Activated naive CD4-positive, alpha-beta T cell treated with anti-CD3 and anti-CD28 coated beads for 36 hours (primary cell): ENCODE data around the gene ZNF771. TPM values are rescaled to one million over a fixed set of nuclear protein-coding genes. Genes with fewer than 3 reads are reported as not detected.
A peak's percentile ranks its signal among the peaks of the same experiment; 100 is the strongest.

Source experiments
- CTCF ChIA-PET: fragments of 350-600 bp; sonication (Branson Sonifier 250); formaldehyde crosslinking; loops from one replicate; lab custom pipeline; 2021; ENCODE audit warnings: antibody characterized with exemption; lab: Charles Lee
- DNase-seq: peaks from one replicate; pipeline ENCODE4 v3.0.0-alpha.2; 2020
- H3K27ac Mint-ChIP-seq: one replicate; pipeline ENCODE4 v1.8.0; 2021; ENCODE audit warnings: mild to moderate bottlenecking, mixed read lengths
- H3K27me3 Mint-ChIP-seq: one replicate; pipeline ENCODE4 v1.8.0; 2021; ENCODE audit warnings: low read depth, mixed read lengths
- H3K36me3 Mint-ChIP-seq: one replicate; pipeline ENCODE4 v1.8.0; 2021; ENCODE audit warnings: low read depth, mixed read lengths
- H3K4me1 Mint-ChIP-seq: one replicate; pipeline ENCODE4 v1.8.0; 2021; ENCODE audit warnings: low read depth, mixed read lengths
- H3K4me3 Mint-ChIP-seq: one replicate; pipeline ENCODE4 v1.8.0; 2021; ENCODE audit warnings: mild to moderate bottlenecking, moderate library complexity, mixed read lengths
- H3K9me3 Mint-ChIP-seq: one replicate; pipeline ENCODE4 v1.8.0; 2021; ENCODE audit warnings: mixed read lengths
- intact Hi-C: fragments of 100-400 bp; cut with micrococcal nuclease; formaldehyde crosslinking; loops from one replicate; pipeline ENCODE4 v1.15.1; 2023
- total RNA-seq, 2 experiments: library from RNA; stranded (reverse); gene quantifications; one replicate each; pipeline ENCODE4 v1.2.3, GENCODE V29; 2021

ZNF771 gene
- total RNA-seq, 2 experiments from 2014 or later = 3.4 to 4.7 TPM

DNA sequence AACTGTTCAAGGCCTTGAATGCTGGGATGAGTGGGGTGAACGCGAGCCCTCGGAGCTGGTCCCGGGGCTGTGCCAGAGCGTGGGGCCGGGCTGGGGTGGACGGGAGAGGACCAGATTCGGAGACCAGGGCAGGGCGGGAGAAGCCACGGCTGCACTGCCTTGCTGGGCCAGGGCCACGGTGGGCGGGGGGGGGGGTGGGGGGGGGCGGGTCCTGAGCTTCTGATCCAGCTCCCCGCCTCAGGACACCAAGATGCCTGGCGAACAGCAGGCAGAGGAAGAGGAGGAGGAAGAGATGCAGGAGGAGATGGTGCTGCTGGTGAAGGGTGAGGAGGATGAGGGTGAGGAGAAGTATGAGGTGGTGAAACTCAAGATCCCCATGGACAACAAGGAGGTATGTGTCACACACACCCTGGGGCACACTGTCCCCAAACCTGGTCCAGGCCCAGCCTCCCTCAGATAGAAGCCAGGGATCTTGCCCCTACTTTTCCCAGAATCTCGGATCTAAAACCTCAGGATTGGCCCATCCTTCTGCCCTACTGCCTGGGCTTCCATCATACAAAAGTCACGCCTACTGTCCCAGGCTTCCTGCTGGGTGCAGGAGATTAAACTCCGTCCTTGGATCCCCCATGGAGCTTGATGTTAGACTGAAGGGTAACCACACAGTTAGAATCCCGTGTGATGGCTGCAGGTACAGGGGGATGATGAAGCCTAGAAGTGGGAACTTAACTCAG is 563 bp downstream of the ZNF771 start:
- no peak for DNase-seq
- Mint-ChIP-seq H3K4me3 (peak overlapping the region; percentile 98), H3K4me1 (peaks cover 33% of the 10 kb centered on the region), H3K27me3 (no peaks in the 10 kb centered on the region), H3K36me3 (peaks cover 9% of the 10 kb centered on the region), H3K9me3 (no peaks in the 10 kb centered on the region), H3K27ac (peak overlapping the region; percentile 79)
- intact Hi-C loops = loop anchor here (1.0 to 2.0 kb wide), 6 partner anchors 26 to 343 kb away; partner anchors contain the start of genes ALDOA, SEPTIN1 and TBC1D10B
- CTCF ChIA-PET = interaction anchor here (0.7 to 4.6 kb wide), 11 partner anchors 8 to 315 kb away, joined by 3 to 27 read pairs (median 9); partner anchors contain the start of genes DCTPP1, SEPTIN1 and ZNF48

DNA sequence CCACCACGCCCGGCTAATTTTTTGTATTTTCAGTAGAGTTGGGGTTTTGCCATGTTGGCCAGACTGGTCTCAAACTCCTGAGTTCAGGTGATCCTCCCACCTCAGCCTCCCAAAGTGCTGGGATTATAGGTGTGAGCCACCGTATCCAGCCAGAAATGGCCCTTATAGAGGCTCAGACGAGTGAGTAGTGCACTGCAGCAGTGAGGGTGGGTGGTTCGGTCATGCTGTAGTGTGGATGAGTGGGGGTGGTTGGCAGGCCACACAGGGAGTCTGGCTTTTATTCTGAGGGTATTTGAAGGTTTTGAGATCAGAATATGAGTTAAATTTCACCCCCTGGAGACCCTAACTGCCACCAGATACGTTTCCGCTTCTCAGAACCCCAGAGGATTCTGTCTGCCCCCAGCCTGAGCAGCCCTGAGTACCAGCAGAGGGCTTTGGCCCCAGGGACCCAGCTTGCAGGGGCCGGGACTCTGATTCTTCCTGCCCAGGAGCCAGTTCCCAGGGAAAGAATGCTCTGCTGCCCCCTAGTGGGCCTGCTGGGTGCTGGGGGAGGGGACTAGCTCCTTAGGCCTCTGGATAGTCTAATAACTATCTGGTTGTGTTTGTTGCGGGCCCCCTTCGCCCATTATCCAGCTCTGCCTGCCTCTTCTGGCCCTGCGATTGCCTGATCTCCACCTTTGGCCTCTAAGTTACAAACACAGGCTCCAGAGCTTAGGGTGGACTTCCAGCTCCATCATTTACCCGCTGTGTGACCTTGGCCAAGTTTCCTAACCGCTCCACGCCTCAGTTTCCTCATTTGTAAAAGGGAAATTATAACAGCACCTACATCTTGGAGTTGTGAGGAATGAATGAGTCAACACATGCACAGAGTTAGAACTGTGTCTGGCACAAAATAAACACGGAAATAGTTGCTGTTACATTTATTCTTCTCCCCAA is 2.0 kb downstream of the ZNF771 start:
- Mint-ChIP-seq H3K27ac (peak overlapping the region; percentile 71), H3K4me1 (peaks cover 38% of the 10 kb centered on the region), H3K9me3 (no peaks in the 10 kb centered on the region), H3K36me3 (peaks cover 12% of the 10 kb centered on the region), H3K4me3 (no peak overlapping the region), H3K27me3 (no peaks in the 10 kb centered on the region)
- CTCF ChIA-PET = interaction anchor here (0.6 to 4.6 kb wide), 33 partner anchors 9 to 320 kb away, joined by 3 to 27 read pairs (median 4); partner anchors contain the start of genes DCTPP1, SEPTIN1, ZNF48 and ZNF689
- peak; percentile 97 for DNase-seq
- intact Hi-C loops = loop anchor here (1.0 kb wide), 2 partner anchors 9 to 317 kb away; no protein-coding TSS in a partner anchor

DNA sequence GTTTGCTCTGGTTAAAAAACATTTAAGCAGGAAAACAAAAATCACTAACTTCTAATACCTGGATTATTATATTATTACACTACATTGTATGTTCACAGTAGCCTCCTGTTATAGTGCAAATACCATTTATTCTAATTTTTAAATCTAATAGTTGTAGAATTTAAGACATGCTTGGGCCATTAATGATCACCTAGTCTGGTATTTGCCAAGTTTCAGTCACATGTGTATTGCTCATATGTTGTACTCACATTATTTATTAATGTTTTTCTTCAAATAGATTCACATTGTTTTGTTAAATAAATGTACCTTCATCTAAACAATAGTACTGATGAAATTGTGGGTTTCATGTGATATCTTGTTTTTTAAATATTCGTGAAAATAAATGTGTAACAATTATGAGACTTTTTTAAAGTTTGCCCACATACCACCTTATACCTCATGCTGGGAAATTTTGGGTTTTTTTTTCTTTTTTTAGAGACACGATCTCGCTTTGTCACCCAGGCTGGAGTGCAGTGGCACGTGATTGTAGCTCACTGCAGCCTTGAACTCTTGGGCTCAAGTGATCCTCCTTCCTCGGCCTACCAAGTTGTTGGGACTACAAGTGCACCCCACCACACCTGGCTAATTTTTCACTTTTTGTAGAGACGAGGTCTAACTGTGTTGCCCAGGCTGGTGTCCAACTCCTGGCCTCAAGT is 5.9 kb downstream of the ZNF771 start:
- intact Hi-C loops = no loop called here
- Mint-ChIP-seq H3K9me3 (no peaks in the 10 kb centered on the region), H3K36me3 (peaks cover 12% of the 10 kb centered on the region), H3K4me1 (peaks cover 45% of the 10 kb centered on the region), H3K4me3 (no peak overlapping the region), H3K27me3 (no peaks in the 10 kb centered on the region), H3K27ac (peak overlapping the region; percentile 63)
- CTCF ChIA-PET = interaction anchor here (1.2 kb wide), 1 partner anchor 202 kb away, joined by 3 read pairs; no protein-coding TSS in a partner anchor
- no peak for DNase-seq

DNA sequence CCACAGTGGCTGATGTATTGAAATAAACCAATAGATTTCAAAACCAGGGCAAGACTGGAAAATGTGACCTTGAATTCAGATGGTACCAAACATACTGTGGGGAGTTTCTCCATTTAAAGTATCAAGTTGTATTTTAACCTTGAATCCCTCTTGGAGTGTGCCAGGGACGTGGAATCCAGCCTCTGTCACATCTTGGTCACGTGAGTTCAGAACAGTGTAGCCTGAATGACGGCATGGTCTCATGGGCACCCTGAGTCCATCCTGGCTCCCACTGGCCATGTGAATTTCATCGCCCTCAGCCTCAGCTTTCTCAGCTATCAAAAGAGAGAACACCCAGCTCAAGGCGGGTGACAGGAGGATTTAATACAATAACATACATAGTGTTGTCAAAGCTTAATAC is 6.8 kb downstream of the ZNF771 start:
- H3K9me3 Mint-ChIP-seq = no peaks in the 10 kb centered on the region
- no peaks in the 10 kb centered on the region for H3K27me3 Mint-ChIP-seq
- no peak for DNase-seq
- H3K27ac Mint-ChIP-seq = no peak overlapping the region
- CTCF ChIA-PET = interaction anchor here (0.7 to 1.2 kb wide), 2 partner anchors 201 to 481 kb away, joined by 3 to 4 read pairs; no protein-coding TSS in a partner anchor
- H3K36me3 Mint-ChIP-seq = peaks cover 16% of the 10 kb centered on the region
- no peak overlapping the region for H3K4me3 Mint-ChIP-seq
- H3K4me1 Mint-ChIP-seq = peaks cover 45% of the 10 kb centered on the region
- intact Hi-C loops = no loop called here

DNA sequence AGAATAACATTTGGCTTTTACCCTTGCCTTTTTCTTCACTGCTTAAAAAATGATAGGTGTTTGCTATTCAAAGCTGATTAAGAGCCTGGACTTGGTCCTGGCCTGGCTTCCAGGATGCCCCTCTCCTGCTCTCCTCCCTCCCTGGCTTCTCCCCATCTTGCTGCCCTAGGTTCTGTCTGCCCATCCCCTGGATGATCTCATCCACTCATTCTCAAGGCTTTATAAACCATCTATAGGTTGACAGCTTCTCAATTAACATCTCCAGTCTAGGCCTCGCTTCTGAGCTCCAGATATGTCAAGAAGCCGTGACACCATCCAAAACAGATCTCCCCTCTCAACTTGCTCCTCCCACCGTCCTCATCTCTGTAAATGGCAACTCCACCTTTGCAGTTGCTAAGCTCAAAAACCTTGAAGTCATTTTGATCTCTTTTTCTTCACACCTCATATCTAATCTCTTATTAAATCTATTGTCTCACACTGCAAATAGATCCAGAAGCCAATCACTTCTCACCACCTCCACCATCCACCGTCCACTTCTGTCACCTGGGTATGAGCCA is 8.7 kb downstream of the ZNF771 start:
- intact Hi-C loops = no loop called here
- no peaks in the 10 kb centered on the region for H3K9me3 Mint-ChIP-seq
- H3K4me1 Mint-ChIP-seq = peaks cover 36% of the 10 kb centered on the region
- no peaks in the 10 kb centered on the region for H3K27me3 Mint-ChIP-seq
- H3K4me3 Mint-ChIP-seq = no peak overlapping the region
- no peak overlapping the region for H3K27ac Mint-ChIP-seq
- H3K36me3 Mint-ChIP-seq = peaks cover 28% of the 10 kb centered on the region
- CTCF ChIA-PET = interaction anchor here (1.0 to 1.8 kb wide), 3 partner anchors 9 to 221 kb away, joined by 3 to 6 read pairs (median 3); partner anchors contain the start of genes DCTPP1 and ZNF771
- DNase-seq = no peak

DNA sequence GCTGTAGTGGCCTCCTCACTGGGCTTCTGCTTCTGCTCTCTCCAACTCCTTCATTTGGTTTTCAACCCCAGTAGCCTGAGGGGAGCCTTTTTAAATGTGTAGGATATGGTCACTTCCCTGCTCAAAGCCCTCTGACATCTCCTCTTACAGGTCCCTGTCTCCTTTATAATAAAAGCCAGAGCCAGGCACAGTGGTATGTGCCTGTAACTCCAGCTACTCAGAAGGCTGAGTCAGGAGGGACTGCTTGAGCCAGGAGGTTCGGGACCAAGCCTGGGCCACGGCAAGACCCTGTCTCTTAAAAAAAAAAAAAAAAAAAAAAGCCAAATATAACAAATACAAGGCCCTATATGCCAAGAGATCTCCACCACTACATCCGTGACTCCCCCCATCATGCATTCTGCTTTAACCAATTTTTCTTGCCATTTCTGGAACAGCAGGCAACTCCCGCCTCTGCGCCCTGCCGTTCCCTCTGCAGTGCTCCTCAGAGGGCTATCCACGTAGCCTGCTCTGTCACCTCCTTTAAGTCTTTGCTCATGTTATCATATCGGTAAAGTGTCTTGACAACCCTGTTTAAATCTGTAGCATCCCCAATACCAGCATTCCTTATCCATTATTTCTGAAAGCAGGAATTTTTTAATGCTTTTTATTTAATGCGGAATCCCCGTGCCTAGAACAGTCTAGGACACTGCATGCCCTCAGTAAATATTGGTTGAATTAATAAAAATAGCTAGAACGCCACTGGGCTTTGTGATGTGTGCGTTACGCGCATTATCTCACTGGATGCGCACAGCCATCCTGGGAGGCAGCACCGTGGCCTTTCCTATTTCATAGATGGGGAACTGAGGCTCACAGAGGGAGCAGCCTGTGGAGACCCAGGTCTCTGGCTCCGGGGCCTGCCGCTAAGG is 9.5 kb downstream of the ZNF771 start:
- H3K27ac Mint-ChIP-seq = peak overlapping the region; percentile 2
- DNase-seq = no peak
- H3K9me3 Mint-ChIP-seq = no peaks in the 10 kb centered on the region
- peak overlapping the region; percentile 36 for H3K4me3 Mint-ChIP-seq
- CTCF ChIA-PET = interaction anchor here (1.0 to 4.0 kb wide), 9 partner anchors 9 to 325 kb away, joined by 3 to 27 read pairs (median 4); partner anchors contain the start of genes DCTPP1 and ZNF771
- intact Hi-C loops = no loop called here
- H3K27me3 Mint-ChIP-seq = no peaks in the 10 kb centered on the region
- peaks cover 29% of the 10 kb centered on the region for H3K36me3 Mint-ChIP-seq
- H3K4me1 Mint-ChIP-seq = peaks cover 36% of the 10 kb centered on the region

DNA sequence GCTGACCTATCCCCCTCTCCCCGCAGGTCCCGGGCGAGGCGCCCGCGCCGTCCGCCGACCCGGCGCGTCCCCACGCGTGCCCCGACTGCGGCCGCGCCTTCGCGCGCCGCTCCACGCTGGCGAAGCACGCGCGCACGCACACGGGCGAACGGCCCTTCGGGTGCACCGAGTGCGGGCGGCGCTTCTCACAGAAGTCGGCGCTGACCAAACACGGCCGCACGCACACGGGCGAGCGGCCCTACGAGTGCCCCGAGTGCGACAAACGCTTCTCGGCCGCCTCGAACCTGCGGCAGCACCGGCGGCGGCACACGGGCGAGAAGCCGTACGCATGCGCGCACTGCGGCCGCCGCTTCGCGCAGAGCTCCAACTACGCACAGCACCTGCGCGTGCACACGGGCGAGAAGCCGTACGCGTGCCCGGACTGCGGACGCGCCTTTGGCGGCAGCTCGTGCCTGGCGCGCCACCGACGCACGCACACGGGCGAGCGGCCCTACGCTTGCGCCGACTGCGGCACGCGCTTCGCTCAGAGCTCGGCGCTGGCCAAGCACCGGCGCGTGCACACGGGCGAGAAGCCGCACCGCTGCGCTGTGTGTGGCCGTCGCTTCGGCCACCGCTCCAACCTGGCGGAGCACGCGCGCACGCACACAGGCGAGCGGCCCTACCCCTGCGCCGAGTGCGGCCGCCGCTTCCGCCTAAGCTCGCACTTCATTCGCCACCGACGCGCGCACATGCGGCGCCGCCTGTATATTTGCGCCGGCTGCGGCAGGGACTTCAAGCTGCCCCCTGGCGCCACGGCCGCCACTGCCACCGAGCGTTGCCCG is 10.3 kb downstream of the ZNF771 start:
- H3K9me3 Mint-ChIP-seq = no peaks in the 10 kb centered on the region
- no peak overlapping the region for H3K27ac Mint-ChIP-seq
- DNase-seq = peak; percentile 85
- intact Hi-C loops = no loop called here
- CTCF ChIA-PET = interaction anchor here (1.0 to 4.0 kb wide), 9 partner anchors 9 to 325 kb away, joined by 3 to 27 read pairs (median 4); partner anchors contain the start of genes DCTPP1 and ZNF771
- H3K36me3 Mint-ChIP-seq = peaks cover 28% of the 10 kb centered on the region
- peak overlapping the region; percentile 52 for H3K4me3 Mint-ChIP-seq
- peaks cover 31% of the 10 kb centered on the region for H3K4me1 Mint-ChIP-seq
- no peaks in the 10 kb centered on the region for H3K27me3 Mint-ChIP-seq

DNA sequence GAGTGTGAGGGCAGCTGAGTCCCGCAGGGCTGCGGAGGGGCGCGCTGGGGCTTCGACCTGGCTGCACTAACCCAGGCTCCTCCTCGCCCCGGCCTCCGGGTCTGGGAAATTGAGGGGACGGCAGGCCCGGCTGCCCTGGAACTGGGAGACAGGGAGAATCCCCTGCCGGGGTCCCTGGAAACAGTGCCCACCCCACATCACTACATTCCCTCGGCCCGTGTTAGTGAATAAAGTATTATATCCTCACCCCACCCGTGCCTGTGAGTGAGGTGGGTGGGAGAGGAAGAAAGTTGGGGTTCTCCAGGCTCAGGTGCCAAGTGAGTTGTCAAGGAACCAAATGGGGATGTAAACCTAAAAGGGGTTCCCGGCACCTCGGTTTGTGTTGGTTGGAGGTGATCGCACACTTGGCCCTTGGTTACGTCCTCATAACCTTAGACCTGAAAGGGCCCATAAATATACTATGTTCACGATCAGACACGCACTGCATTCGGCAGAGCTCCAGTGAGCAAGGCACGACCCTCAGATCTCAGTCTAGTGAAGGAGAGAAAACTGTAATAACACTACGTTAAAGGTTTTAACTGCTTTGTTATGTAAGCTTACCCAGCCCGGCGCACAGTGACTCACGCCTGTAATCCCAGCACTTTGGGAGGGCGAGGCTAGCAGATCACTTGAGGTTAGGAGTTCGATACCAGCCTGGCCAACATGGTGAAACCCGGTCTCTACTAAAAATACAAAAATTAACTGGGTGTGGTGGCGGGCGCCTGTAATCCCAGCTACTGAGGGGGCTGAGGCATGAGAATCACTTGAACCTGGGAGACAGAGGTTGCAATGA is 11.2 kb downstream of the ZNF771 start:
- H3K4me1 Mint-ChIP-seq = peaks cover 29% of the 10 kb centered on the region
- no peak for DNase-seq
- peak overlapping the region; percentile 52 for H3K4me3 Mint-ChIP-seq
- CTCF ChIA-PET = interaction anchor here (1.0 to 4.0 kb wide), 9 partner anchors 10 to 326 kb away, joined by 3 to 27 read pairs (median 4); partner anchors contain the start of genes DCTPP1 and ZNF771
- peaks cover 32% of the 10 kb centered on the region for H3K36me3 Mint-ChIP-seq
- H3K27ac Mint-ChIP-seq = no peak overlapping the region
- intact Hi-C loops = no loop called here
- no peaks in the 10 kb centered on the region for H3K27me3 Mint-ChIP-seq
- no peaks in the 10 kb centered on the region for H3K9me3 Mint-ChIP-seq

DNA sequence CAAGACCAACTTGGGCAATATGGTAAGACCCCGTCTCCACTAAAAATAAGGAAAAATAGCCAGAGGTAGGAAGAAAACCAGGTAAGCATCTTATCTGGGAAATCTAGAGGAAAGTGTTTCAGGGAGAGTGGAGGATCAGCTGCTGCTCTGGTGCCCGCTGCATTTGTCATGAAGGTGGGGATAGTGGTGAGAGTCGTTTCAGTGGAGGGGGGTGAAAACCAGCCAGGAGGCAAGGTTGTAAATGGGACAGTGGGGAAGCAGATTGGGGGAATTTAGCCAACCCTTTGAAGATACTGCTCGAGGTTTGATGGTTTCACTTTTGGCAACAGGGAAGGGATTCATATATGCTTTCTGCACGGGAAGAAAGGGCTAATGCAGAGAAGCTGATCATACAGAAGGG is 13.6 kb downstream of the ZNF771 start:
- H3K4me1 Mint-ChIP-seq = peaks cover 23% of the 10 kb centered on the region
- H3K9me3 Mint-ChIP-seq = no peaks in the 10 kb centered on the region
- no peak for DNase-seq
- intact Hi-C loops = no loop called here
- no peaks in the 10 kb centered on the region for H3K27me3 Mint-ChIP-seq
- CTCF ChIA-PET = interaction anchor here (1.3 to 4.0 kb wide), 3 partner anchors 9 to 195 kb away, joined by 5 to 27 read pairs (median 8); partner anchors contain the start of genes DCTPP1 and ZNF771
- no peak overlapping the region for H3K4me3 Mint-ChIP-seq
- no peak overlapping the region for H3K27ac Mint-ChIP-seq
- peaks cover 45% of the 10 kb centered on the region for H3K36me3 Mint-ChIP-seq
